SK-N-SH (cell line): ENCODE results near the gene SKIDA1. TPM values are rescaled to one million over a fixed set of nuclear protein-coding genes. Genes with fewer than 3 reads are reported as not detected.

Experiments
- CTCF ChIA-PET: fragments of 300-600, 350-600 bp; formaldehyde crosslinking; extraction: SDS; loops from one replicate; lab custom pipeline; 2021; lab: Yijun Ruan, JAX
- POLR2A ChIA-PET: fragments of 350-600 bp; sonication (Branson Sonifier 250); formaldehyde crosslinking; extraction: SDS; loops from one replicate; lab custom pipeline; 2020; ENCODE audit warnings: antibody characterized with exemption, inconsistent platforms; lab: Yijun Ruan, JAX
- DNase-seq: peaks from one replicate; pipeline ENCODE4 v3.0.0; 2012
- H2AFZ ChIP-seq: fragments of 200-600 bp; sonication (generic); 2 replicates; pipeline ENCODE4 v1.8.1; 2016; ENCODE audit warnings: antibody characterized with exemption, mild to moderate bottlenecking, low read depth
- H3F3A ChIP-seq: fragments of 200-600 bp; sonication (generic); replicated peaks from 2 replicates; pipeline ENCODE3; 2016; ENCODE audit warnings: antibody characterized with exemption, mild to moderate bottlenecking; ENCODE audit not compliant: insufficient read depth
- H3K27ac ChIP-seq, 2 experiments: fragments of 200-500 bp in 1 of 2; fragments of 200-600 bp in 1 of 2; sonication (Bioruptor generic) in 1 of 2; sonication (generic), shearing (Covaris generic) in 1 of 2; 2 replicates each; pipeline versions ENCODE4 v1.5.1 to v1.6.1; 2014 to 2016; ENCODE audit warnings: low read depth in 2 of 2, inconsistent platforms in 1 of 2, low read length in 1 of 2, mild to moderate bottlenecking in 1 of 2, mixed read lengths in 1 of 2
- H3K27me3 ChIP-seq: fragments of 200-600 bp; sonication (generic), shearing (Covaris generic); 2 replicates; pipeline ENCODE4 v1.6.1; 2016; ENCODE audit warnings: mixed run types; ENCODE audit not compliant: insufficient read depth
- H3K36me3 ChIP-seq, 2 experiments: fragments of 200-500 bp in 1 of 2; fragments of 200-600 bp in 1 of 2; sonication (Bioruptor generic) in 1 of 2; sonication (generic) in 1 of 2; replicated peaks in 1 of 2; 2 replicates each; pipeline versions ENCODE3 to v1.5.1; 2014 to 2016; ENCODE audit warnings: low read length in 1 of 2, mild to moderate bottlenecking in 1 of 2; ENCODE audit not compliant: insufficient read depth in 2 of 2, control insufficient read depth in 1 of 2
- H3K4me1 ChIP-seq, 2 experiments: fragments of 200-500 bp in 1 of 2; fragments of 200-600 bp in 1 of 2; sonication (Bioruptor generic) in 1 of 2; sonication (generic), shearing (Covaris generic) in 1 of 2; 2 replicates each; pipeline versions ENCODE4 v1.5.1 to v1.6.1; 2014 to 2016; ENCODE audit warnings: low read depth in 1 of 2, low read length in 1 of 2, mixed run types in 1 of 2; ENCODE audit not compliant: insufficient read depth in 2 of 2, control insufficient read depth in 1 of 2
- H3K4me2 ChIP-seq: fragments of 200-600 bp; sonication (generic), shearing (Covaris generic); 2 replicates; pipeline ENCODE4 v1.6.1; 2017; ENCODE audit warnings: mixed run types
- H3K4me3 ChIP-seq, 2 experiments: fragments of 200-500 bp in 1 of 2; fragments of 200-600 bp in 1 of 2; sonication (Bioruptor generic) in 1 of 2; sonication (generic), shearing (Covaris generic) in 1 of 2; 2 replicates each; pipeline versions ENCODE4 v1.5.1 to v1.8.1; 2014 to 2016; ENCODE audit warnings: low read depth in 2 of 2, inconsistent platforms in 1 of 2, low read length in 1 of 2, mild to moderate bottlenecking in 1 of 2, mixed read lengths in 1 of 2, moderate library complexity in 1 of 2
- H3K79me2 ChIP-seq: fragments of 200-600 bp; sonication (generic); 2 replicates; pipeline ENCODE4 v1.8.1; 2017; ENCODE audit warnings: mild to moderate bottlenecking; ENCODE audit not compliant: insufficient read depth
- H3K9ac ChIP-seq: fragments of 200-600 bp; sonication (generic); 2 replicates; pipeline ENCODE4 v1.6.1; 2017; ENCODE audit warnings: mixed run types
- H3K9me2 ChIP-seq: fragments of 200-600 bp; sonication (generic); 2 replicates; pipeline ENCODE4 v1.6.1; 2017; ENCODE audit warnings: mixed run types
- H3K9me3 ChIP-seq: fragments of 200-600 bp; sonication (generic); 2 replicates; pipeline ENCODE4 v1.6.1; 2017; ENCODE audit warnings: mixed run types, mild to moderate bottlenecking, moderate library complexity
- H4K20me1 ChIP-seq: fragments of 200-600 bp; sonication (generic); 2 replicates; pipeline ENCODE4 v1.6.1; 2017; ENCODE audit warnings: mild to moderate bottlenecking, mixed run types; ENCODE audit not compliant: insufficient read depth
- CTCF ChIP-seq: fragments of 200-600 bp; sonication (generic); IDR thresholded peaks from 2 replicates; pipeline ENCODE4 v1.6.1; 2017; ENCODE audit warnings: antibody characterized with exemption, mild to moderate bottlenecking, moderate library complexity
- ELF1 ChIP-seq: IDR thresholded peaks from 2 replicates; pipeline ENCODE4 v1.4.0; 2012
- EZH2phosphoT487 ChIP-seq: fragments of 200-600 bp; sonication (generic); IDR thresholded peaks from 2 replicates; pipeline ENCODE4 v1.6.1; 2017; ENCODE audit warnings: low read depth, mixed run types, mild to moderate bottlenecking, antibody characterized with exemption, moderate library complexity, borderline replicate concordance
- FOXJ3 ChIP-seq: sonication (generic); formaldehyde crosslinking; IDR thresholded peaks from 2 replicates; pipeline ENCODE4 v1.5.1; 2020; ENCODE audit warnings: mild to moderate bottlenecking, missing genetic modification reagents
- FOXM1 ChIP-seq: IDR thresholded peaks from 2 replicates; pipeline ENCODE4 v1.4.0; 2012; ENCODE audit warnings: low read depth, mild to moderate bottlenecking
- GABPA ChIP-seq: IDR thresholded peaks from 2 replicates; pipeline ENCODE4 v1.4.0; 2012; ENCODE audit warnings: low read depth, mild to moderate bottlenecking
- JUND ChIP-seq: IDR thresholded peaks from 2 replicates; pipeline ENCODE4 v1.4.0; 2012
- MAX ChIP-seq: IDR thresholded peaks from 2 replicates; pipeline ENCODE4 v1.4.0; 2012; ENCODE audit warnings: low read depth
- MXI1 ChIP-seq: IDR thresholded peaks from 2 replicates; pipeline ENCODE4 v1.6.1; 2012; ENCODE audit warnings: mild to moderate bottlenecking, low read depth, low read length, improper control_type of control experiment
- NFIC ChIP-seq: IDR thresholded peaks from 2 replicates; pipeline ENCODE4 v1.4.0; 2012; ENCODE audit warnings: borderline replicate concordance
- POLR2AphosphoS5 ChIP-seq: IDR thresholded peaks from 2 replicates; pipeline ENCODE4 v1.6.1; 2012; ENCODE audit warnings: low read depth, low read length
- RAD21 ChIP-seq: IDR thresholded peaks from 2 replicates; pipeline ENCODE4 v1.6.1; 2012; ENCODE audit warnings: mild to moderate bottlenecking, low read length
- RFX5 ChIP-seq: IDR thresholded peaks from 2 replicates; pipeline ENCODE4 v1.6.1; 2012; ENCODE audit warnings: mild to moderate bottlenecking, improper control_type of control experiment, low read length
- SIN3A ChIP-seq: IDR thresholded peaks from 2 replicates; pipeline ENCODE4 v1.6.1; 2012; ENCODE audit warnings: low read depth, mild to moderate bottlenecking, low read length, moderate library complexity, borderline replicate concordance
- TAF1 ChIP-seq: IDR thresholded peaks from 2 replicates; pipeline ENCODE4 v1.6.1; 2012; ENCODE audit warnings: low read depth, mild to moderate bottlenecking, low read length, moderate library complexity, borderline replicate concordance
- TEAD4 ChIP-seq: IDR thresholded peaks from 2 replicates; pipeline ENCODE4 v1.4.0; 2012; ENCODE audit warnings: mild to moderate bottlenecking, borderline replicate concordance; ENCODE audit not compliant: insufficient read depth
- YY1 ChIP-seq: IDR thresholded peaks from 2 replicates; pipeline ENCODE4 v1.4.0; 2012; ENCODE audit warnings: low read depth, mild to moderate bottlenecking
- WGBS: methylation state at CpG from one replicate; pipeline ENCODE4 v1.1.6; 2017; ENCODE audit warnings: low lambda C conversion rate; 5-methylcytosine and 5-hydroxymethylcytosine counted together
- polyA plus RNA-seq, 3 experiments: library from polyadenylated mRNA; depleted of rRNA; stranded (reverse); fragments of >200 nt; gene quantifications; 2 replicates each; pipeline ENCODE4 v1.2.3, GENCODE V29; 2012
- TF ChIP-seq, protein P1 (sequence below): fragments of 150-350 bp; IDR thresholded peaks from 2 replicates; pipeline ENCODE4 v1.6.1; 2016; ENCODE audit warnings: mild to moderate bottlenecking, low read depth, low read length
- TF ChIP-seq, protein P2 (sequence below): IDR thresholded peaks from 2 replicates; pipeline ENCODE4 v1.4.0; 2012; ENCODE audit warnings: low read depth, borderline replicate concordance
- TF ChIP-seq, protein P3 (sequence below): IDR thresholded peaks from 2 replicates; pipeline ENCODE4 v1.6.1; 2012; ENCODE audit warnings: mild to moderate bottlenecking, low read depth, low read length, moderate library complexity

The SKIDA1 gene
- polyA plus RNA-seq, 1 of the 3 experiments (the other 2 are of a cell fraction): 0.38 TPM

- no peak for TF ChIP-seq EZH2phosphoT487
- TF ChIP-seq MAX: no peak
- TF ChIP-seq, all 33 proteins: peak for 0
Measured at GRCh38 chr10:21490711-21491105, 34.8 kb downstream of the SKIDA1 start (continued).

DNA sequence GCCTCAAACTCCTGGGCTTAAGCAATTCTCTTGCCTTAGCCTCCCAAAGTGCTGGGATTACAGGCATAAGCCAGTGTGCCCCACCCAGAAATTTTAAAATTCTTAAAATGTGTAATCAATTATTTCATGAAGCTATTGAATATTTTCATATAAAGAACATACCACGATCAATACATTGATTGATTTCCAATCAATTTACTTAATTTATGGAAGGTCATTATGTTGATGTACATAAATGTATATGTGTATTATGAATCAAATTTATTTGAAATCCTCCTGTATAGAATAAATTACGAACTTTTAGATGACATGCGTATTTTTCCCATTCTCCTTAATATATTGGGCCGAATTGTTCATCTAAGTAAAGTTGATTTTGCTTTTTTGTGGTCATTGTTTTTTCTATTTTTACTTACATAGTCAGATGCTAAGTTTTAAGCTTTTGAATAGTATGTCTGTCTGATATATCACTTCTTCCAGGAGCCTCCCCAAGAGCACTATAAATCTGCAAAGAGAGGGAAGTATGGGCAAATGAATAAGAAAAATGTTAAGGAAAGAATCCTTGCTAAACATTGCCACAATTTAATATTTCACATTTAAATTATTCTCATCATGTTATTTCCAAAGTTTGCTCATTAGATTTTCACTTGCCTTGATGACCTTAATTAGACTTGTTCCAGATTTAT is 35.3 kb downstream of the SKIDA1 start:
- WGBS: 96% methylated on average over 4 of the region's 4 CpGs
- H4K20me1 ChIP-seq: no peaks in the 10 kb centered on the region
- POLR2A ChIA-PET: no interaction called here
- no peaks in the 10 kb centered on the region for H3K27me3 ChIP-seq
- no peak overlapping the region for H3K9ac ChIP-seq
- TF ChIP-seq RFX5 (no peak), POLR2AphosphoS5 (no peak), GABPA (no peak), FOXM1 (no peak), JUND (no peak), CTCF (no peak), ELF1 (no peak), RAD21 (no peak), MXI1 (no peak), TAF1 (no peak), FOXJ3 (CRISPR knock-in tag) (no peak), SIN3A (no peak), YY1 (no peak), TEAD4 (no peak), NFIC (no peak)
- TF ChIP-seq, protein P1, sequence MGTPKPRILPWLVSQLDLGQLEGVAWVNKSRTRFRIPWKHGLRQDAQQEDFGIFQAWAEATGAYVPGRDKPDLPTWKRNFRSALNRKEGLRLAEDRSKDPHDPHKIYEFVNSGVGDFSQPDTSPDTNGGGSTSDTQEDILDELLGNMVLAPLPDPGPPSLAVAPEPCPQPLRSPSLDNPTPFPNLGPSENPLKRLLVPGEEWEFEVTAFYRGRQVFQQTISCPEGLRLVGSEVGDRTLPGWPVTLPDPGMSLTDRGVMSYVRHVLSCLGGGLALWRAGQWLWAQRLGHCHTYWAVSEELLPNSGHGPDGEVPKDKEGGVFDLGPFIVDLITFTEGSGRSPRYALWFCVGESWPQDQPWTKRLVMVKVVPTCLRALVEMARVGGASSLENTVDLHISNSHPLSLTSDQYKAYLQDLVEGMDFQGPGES: no peak
- TF ChIP-seq, protein P2, sequence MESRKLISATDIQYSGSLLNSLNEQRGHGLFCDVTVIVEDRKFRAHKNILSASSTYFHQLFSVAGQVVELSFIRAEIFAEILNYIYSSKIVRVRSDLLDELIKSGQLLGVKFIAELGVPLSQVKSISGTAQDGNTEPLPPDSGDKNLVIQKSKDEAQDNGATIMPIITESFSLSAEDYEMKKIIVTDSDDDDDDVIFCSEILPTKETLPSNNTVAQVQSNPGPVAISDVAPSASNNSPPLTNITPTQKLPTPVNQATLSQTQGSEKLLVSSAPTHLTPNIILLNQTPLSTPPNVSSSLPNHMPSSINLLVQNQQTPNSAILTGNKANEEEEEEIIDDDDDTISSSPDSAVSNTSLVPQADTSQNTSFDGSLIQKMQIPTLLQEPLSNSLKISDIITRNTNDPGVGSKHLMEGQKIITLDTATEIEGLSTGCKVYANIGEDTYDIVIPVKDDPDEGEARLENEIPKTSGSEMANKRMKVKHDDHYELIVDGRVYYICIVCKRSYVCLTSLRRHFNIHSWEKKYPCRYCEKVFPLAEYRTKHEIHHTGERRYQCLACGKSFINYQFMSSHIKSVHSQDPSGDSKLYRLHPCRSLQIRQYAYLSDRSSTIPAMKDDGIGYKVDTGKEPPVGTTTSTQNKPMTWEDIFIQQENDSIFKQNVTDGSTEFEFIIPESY: no peak
- TF ChIP-seq, protein P3, sequence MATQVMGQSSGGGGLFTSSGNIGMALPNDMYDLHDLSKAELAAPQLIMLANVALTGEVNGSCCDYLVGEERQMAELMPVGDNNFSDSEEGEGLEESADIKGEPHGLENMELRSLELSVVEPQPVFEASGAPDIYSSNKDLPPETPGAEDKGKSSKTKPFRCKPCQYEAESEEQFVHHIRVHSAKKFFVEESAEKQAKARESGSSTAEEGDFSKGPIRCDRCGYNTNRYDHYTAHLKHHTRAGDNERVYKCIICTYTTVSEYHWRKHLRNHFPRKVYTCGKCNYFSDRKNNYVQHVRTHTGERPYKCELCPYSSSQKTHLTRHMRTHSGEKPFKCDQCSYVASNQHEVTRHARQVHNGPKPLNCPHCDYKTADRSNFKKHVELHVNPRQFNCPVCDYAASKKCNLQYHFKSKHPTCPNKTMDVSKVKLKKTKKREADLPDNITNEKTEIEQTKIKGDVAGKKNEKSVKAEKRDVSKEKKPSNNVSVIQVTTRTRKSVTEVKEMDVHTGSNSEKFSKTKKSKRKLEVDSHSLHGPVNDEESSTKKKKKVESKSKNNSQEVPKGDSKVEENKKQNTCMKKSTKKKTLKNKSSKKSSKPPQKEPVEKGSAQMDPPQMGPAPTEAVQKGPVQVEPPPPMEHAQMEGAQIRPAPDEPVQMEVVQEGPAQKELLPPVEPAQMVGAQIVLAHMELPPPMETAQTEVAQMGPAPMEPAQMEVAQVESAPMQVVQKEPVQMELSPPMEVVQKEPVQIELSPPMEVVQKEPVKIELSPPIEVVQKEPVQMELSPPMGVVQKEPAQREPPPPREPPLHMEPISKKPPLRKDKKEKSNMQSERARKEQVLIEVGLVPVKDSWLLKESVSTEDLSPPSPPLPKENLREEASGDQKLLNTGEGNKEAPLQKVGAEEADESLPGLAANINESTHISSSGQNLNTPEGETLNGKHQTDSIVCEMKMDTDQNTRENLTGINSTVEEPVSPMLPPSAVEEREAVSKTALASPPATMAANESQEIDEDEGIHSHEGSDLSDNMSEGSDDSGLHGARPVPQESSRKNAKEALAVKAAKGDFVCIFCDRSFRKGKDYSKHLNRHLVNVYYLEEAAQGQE: no peak
- H3K4me2 ChIP-seq: no peak overlapping the region
- no peak overlapping the region for H3K4me3 ChIP-seq
- no peak for DNase-seq
- peaks cover 9% of the 10 kb centered on the region for H3F3A ChIP-seq
- H3K4me1 ChIP-seq: peaks cover 0 to 5% of the 10 kb centered on the region in 2 experiments; a peak in 1 of 4 replicates
- H3K79me2 ChIP-seq: no peaks in the 10 kb centered on the region
- no peaks in the 10 kb centered on the region for H3K36me3 ChIP-seq
- H3K27ac ChIP-seq: no peak overlapping the region
- H2AFZ ChIP-seq: no peak overlapping the region
- H3K9me2 ChIP-seq: no peaks in the 10 kb centered on the region
- no peaks in the 10 kb centered on the region for H3K9me3 ChIP-seq
- CTCF ChIA-PET: interaction anchor here (0.6 to 2.2 kb wide), 5 partner anchors 13 to 243 kb away, joined by 3 to 10 read pairs (median 3); no protein-coding TSS in a partner anchor
